Prostate gland (tissue), 2 donors: ENCODE measurements around the gene MYO1B.

ENCODE experiments used
- POLR2A ChIP-seq: fragments of 450-650 bp; IDR thresholded peaks from one replicate; pipeline ENCODE4 v1.6.1; 2016; ENCODE audit warnings: antibody characterized with exemption, mild to moderate bottlenecking
- POLR2AphosphoS5 ChIP-seq: sonication (generic); formaldehyde crosslinking; IDR thresholded peaks from one replicate; pipeline ENCODE4 v1.6.1; 2017; ENCODE audit warnings: antibody characterized with exemption
- TF ChIP-seq, protein P1 (sequence below), 4 experiments: fragments of 200-600 bp in 2 of 4; fragments of 450-650 bp in 2 of 4; sonication (generic) in 2 of 4; IDR thresholded peaks; 1 replicate in 3 of 4; 2 replicates in 1 of 4; pipeline ENCODE4 v1.5.1; 2016 to 2019; ENCODE audit warnings: antibody characterized with exemption in 4 of 4, mild to moderate bottlenecking in 2 of 4, moderate library complexity in 2 of 4

DNA sequence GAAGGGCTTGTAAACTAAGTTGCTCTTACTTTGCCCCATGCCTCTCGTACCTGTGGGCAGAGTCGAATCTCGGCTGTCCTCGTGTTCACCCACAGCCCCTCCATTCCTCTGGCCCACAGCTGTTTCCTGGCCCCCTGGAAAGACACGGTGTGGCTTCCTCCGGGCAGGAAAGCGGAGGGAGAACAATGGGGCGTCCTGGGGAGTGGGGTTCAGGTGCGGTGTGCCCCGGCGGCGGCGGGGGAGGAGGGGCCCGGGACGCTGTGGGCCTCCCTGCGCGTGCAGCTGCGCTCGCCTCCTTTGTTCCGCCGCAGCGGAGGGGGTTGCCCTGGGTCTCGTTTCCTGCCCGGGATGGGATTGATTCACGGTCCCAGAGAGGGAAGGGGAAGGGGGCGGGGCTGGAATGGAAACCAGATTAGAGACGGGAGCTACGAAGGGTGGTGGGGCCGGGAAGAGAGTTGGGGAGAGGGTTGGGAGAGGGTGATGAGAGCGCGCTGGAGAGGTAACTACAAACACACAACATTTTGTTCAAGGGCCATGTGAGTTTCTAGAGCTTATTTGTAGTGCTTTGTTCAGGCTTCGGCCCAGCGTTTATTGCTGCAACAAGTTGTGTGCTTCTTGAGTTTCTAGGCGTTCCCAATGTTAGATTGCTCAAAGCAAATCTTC is 796 bp downstream of the MYO1B start:
- TF ChIP-seq, protein P1, sequence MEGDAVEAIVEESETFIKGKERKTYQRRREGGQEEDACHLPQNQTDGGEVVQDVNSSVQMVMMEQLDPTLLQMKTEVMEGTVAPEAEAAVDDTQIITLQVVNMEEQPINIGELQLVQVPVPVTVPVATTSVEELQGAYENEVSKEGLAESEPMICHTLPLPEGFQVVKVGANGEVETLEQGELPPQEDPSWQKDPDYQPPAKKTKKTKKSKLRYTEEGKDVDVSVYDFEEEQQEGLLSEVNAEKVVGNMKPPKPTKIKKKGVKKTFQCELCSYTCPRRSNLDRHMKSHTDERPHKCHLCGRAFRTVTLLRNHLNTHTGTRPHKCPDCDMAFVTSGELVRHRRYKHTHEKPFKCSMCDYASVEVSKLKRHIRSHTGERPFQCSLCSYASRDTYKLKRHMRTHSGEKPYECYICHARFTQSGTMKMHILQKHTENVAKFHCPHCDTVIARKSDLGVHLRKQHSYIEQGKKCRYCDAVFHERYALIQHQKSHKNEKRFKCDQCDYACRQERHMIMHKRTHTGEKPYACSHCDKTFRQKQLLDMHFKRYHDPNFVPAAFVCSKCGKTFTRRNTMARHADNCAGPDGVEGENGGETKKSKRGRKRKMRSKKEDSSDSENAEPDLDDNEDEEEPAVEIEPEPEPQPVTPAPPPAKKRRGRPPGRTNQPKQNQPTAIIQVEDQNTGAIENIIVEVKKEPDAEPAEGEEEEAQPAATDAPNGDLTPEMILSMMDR (IDR thresholded peaks at IDR 0.05) = no peak
- TF ChIP-seq POLR2A = peak; percentile 20
- no peak for TF ChIP-seq POLR2AphosphoS5
